K562 (cell line): Measurements from ENCODE around the gene ESR2. TPM values are rescaled to one million over a fixed set of nuclear protein-coding genes. Genes with fewer than 3 reads are reported as not detected.
A peak's percentile ranks its signal among the peaks of the same experiment; 100 is the strongest.

ENCODE experiments used
- ARHGAP35 ChIP-seq: fragments of 450-650 bp; IDR thresholded peaks from 2 replicates; pipeline ENCODE4 v1.6.1; 2018; ENCODE audit not compliant: partially characterized antibody
- CBX3 ChIP-seq, 2 experiments: IDR thresholded peaks; 1 replicate in 1 of 2; 2 replicates in 1 of 2; pipeline ENCODE4 v1.6.1; 2012; ENCODE audit warnings: inconsistent platforms in 2 of 2, low read length in 2 of 2, borderline replicate concordance in 1 of 2, control low read depth in 1 of 2
- ELF4 ChIP-seq: fragments of 450-650 bp; formaldehyde crosslinking; IDR thresholded peaks from 2 replicates; pipeline ENCODE4 v1.4.0; 2022; ENCODE audit warnings: missing genetic modification characterization
- ETS2 ChIP-seq: IDR thresholded peaks from 2 replicates; pipeline ENCODE4 v1.6.1; 2016; ENCODE audit warnings: borderline replicate concordance, missing genetic modification characterization, mild to moderate bottlenecking, moderate library complexity, missing compliant biosample characterization; ENCODE audit not compliant: poor library complexity, severe bottlenecking
- KDM5B ChIP-seq: fragments of 200-600 bp; sonication (generic); IDR thresholded peaks from 2 replicates; pipeline ENCODE4 v1.6.1; 2012; ENCODE audit warnings: low read depth, mild to moderate bottlenecking, moderate library complexity, low read length, control low read depth, inconsistent platforms; ENCODE audit not compliant: insufficient replicate concordance
- RBBP5 ChIP-seq: fragments of 200-600 bp; sonication (generic); IDR thresholded peaks from 2 replicates; pipeline ENCODE4 v1.6.1; 2012; ENCODE audit warnings: borderline replicate concordance, mild to moderate bottlenecking, low read length, control low read depth, inconsistent platforms; ENCODE audit not compliant: insufficient read depth, poor library complexity, severe bottlenecking
- SETDB1 ChIP-seq: IDR thresholded peaks from one replicate; pipeline ENCODE4 v1.6.1; 2012; ENCODE audit warnings: low read length, control low read depth, inconsistent platforms
- SMC3 ChIP-seq: conservative IDR thresholded peaks from 2 replicates; pipeline ENCODE4 v1.6.1; 2011; ENCODE audit warnings: low read depth, low read length, improper control_type of control experiment; ENCODE audit not compliant: insufficient read depth
- STAT6 ChIP-seq: sonication (generic); formaldehyde crosslinking; IDR thresholded peaks from 2 replicates; pipeline ENCODE4 v1.8.1; 2023; ENCODE audit warnings: mild to moderate bottlenecking, missing genetic modification reagents
- TAF1 ChIP-seq: IDR thresholded peaks from 2 replicates; pipeline ENCODE4 v1.6.1; 2011; ENCODE audit warnings: mild to moderate bottlenecking, low read length, moderate library complexity; ENCODE audit not compliant: insufficient read depth, control insufficient read depth, severe bottlenecking; ENCODE audit errors: extremely low read depth
- ZNF354B ChIP-seq: fragments of 250-450 bp; sonication (Bioruptor Pico); IDR thresholded peaks from 2 replicates; pipeline ENCODE4 v1.4.0; 2020
- ZNF407 ChIP-seq: fragments of 450-650 bp; IDR thresholded peaks from 2 replicates; pipeline ENCODE4 v1.6.1; 2016; ENCODE audit warnings: low read depth
- ZNF584 ChIP-seq: fragments of 200-800 bp; sonication (Bioruptor generic); IDR thresholded peaks from 2 replicates; pipeline ENCODE4 v1.6.1; 2016; ENCODE audit warnings: low read depth, mild to moderate bottlenecking, missing genetic modification characterization, missing compliant biosample characterization
- ZNF780A ChIP-seq: fragments of 250-450 bp; sonication (Bioruptor Pico); IDR thresholded peaks from 2 replicates; pipeline ENCODE4 v1.5.0; 2021; ENCODE audit warnings: mild to moderate bottlenecking
- ZNF785 ChIP-seq: fragments of 250-450 bp; sonication (Bioruptor Pico); IDR thresholded peaks from 2 replicates; pipeline ENCODE4 v1.4.0; 2020; ENCODE audit warnings: mild to moderate bottlenecking
- polyA plus RNA-seq, 8 experiments: library from polyadenylated mRNA; depleted of rRNA in 4 of 8; stranded (reverse) in 5 of 8; unstranded in 3 of 8; fragments of >200 nt; fragmentation: Nextera tagmentation in 2 of 8; fragmentation: Illumina TruSeq in 1 of 8; extraction: Ambion mirVana in 2 of 8; extraction: Trizol in 1 of 8; gene quantifications; 2 replicates each; pipeline versions ENCODE4 v1.2.1 to v1.2.3, GENCODE V29; 2011 to 2014; ENCODE audit warnings: inconsistent platforms in 1 of 8, missing spikeins in 1 of 8
- total RNA-seq, 7 experiments: library from RNA; depleted of rRNA in 6 of 7; stranded (reverse); fragments of >200 nt in 6 of 7; fragmentation: Illumina TruSeq in 2 of 7; extraction: Trizol in 2 of 7; gene quantifications; 2 replicates each; pipeline versions ENCODE4 v1.2.1 to v1.2.3, GENCODE V29; 2011 to 2021; ENCODE audit warnings: low replicate concordance in 1 of 7

Gene ESR2
- total and polyA plus RNA-seq, 9 of the 15 experiments (the other 6 are each of a cell fraction or from before 2014, with no cell fraction given): 0.07 to 3.8 (median 2.0) TPM

GRCh38 chr14:64338616-64339316 lies 44.6 kb upstream of the ESR2 start (continued):
- TF ChIP-seq ZNF785 (CRISPR knock-in tag) (no peak), ZNF780A (CRISPR knock-in tag) (no peak), RBBP5 (no peak), STAT6 (CRISPR knock-in tag) (no peak), SMC3 (no peak), ARHGAP35 (no peak), ELF4 (CRISPR knock-in tag) (peak; percentile 13; the same call in 1 of the 2 replicates), ETS2 (tag) (no peak), ZNF407 (no peak), KDM5B (peak; percentile 56), ZNF354B (CRISPR knock-in tag) (no peak), SETDB1 (no peak), TAF1 (peak; percentile 44), CBX3 (IDR thresholded peaks at IDR 0.05; ENCODE audit: borderline replicate concordance in 1 of 2, low read length in 2 of 2) (peak in 1 of 2 experiments; percentile 15; a peak in 1 of 3 replicates), ZNF584 (CRISPR knock-in tag) (no peak)
